Suprapubic skin (tissue), 4 donors: ENCODE measurements around the gene CNIH3.

Experiments used
- CTCF ChIP-seq, 2 donors: fragments of 200-600 bp in 1 of 2; fragments of 450-650 bp in 1 of 2; sonication (generic) in 1 of 2; IDR thresholded peaks; one replicate each; pipeline ENCODE4 v1.5.1; 2016 to 2019; ENCODE audit warnings: antibody characterized with exemption in 2 of 2, mild to moderate bottlenecking in 1 of 2, moderate library complexity in 1 of 2
- EP300 ChIP-seq: sonication (generic); formaldehyde crosslinking; IDR thresholded peaks from one replicate; pipeline ENCODE4 v1.6.1; 2017; ENCODE audit warnings: antibody characterized with exemption
- POLR2A ChIP-seq, 2 donors: fragments of 450-650 bp; IDR thresholded peaks; one replicate each; pipeline ENCODE4 v1.6.1; 2017; ENCODE audit warnings: antibody characterized with exemption in 2 of 2, mild to moderate bottlenecking in 2 of 2, moderate library complexity in 2 of 2
- POLR2AphosphoS5 ChIP-seq, 3 donors: sonication (generic); formaldehyde crosslinking; IDR thresholded peaks; one replicate each; pipeline ENCODE4 v1.6.1; 2017; ENCODE audit warnings: antibody characterized with exemption in 3 of 3

GRCh38 chr1:224727351-224728289, 111.5 kb downstream of the CNIH3 start:
- TF ChIP-seq POLR2AphosphoS5 (IDR thresholded peaks at IDR 0.05) (no peak), CTCF (IDR thresholded peaks at IDR 0.05) (no peak), POLR2A (IDR thresholded peaks at IDR 0.05) (no peak), EP300 (no peak)
